K562 (cell line): Measurements from ENCODE around the gene TXNRD2. TPM values are rescaled to one million over a fixed set of nuclear protein-coding genes. Genes with fewer than 3 reads are reported as not detected.
A peak's percentile ranks its signal among the peaks of the same experiment; 100 is the strongest.

Experiments
- BACH1 ChIP-seq: fragments of 200-800 bp; sonication (Bioruptor generic); IDR thresholded peaks from 2 replicates; pipeline ENCODE4 v1.6.1; 2016; ENCODE audit warnings: missing genetic modification characterization, missing compliant biosample characterization
- C11orf30 ChIP-seq: fragments of 450-650 bp; IDR thresholded peaks from 2 replicates; pipeline ENCODE4 v1.6.1; 2016; ENCODE audit warnings: low read depth, mild to moderate bottlenecking
- CTCFL ChIP-seq: IDR thresholded peaks from 2 replicates; pipeline ENCODE4 v1.6.1; 2011; ENCODE audit warnings: borderline replicate concordance, low read depth, mild to moderate bottlenecking, moderate library complexity, low read length; ENCODE audit not compliant: insufficient read depth, poor library complexity, severe bottlenecking
- ELK3 ChIP-seq: fragments of 450-650 bp; formaldehyde crosslinking; IDR thresholded peaks from 2 replicates; pipeline ENCODE4 v1.4.0; 2020; ENCODE audit warnings: mild to moderate bottlenecking
- ILF3 ChIP-seq: fragments of 450-650 bp; IDR thresholded peaks from 2 replicates; pipeline ENCODE4 v1.6.1; 2018; ENCODE audit warnings: antibody characterized with exemption, mild to moderate bottlenecking, moderate library complexity, borderline replicate concordance
- MEIS2 ChIP-seq: fragments of 450-650 bp; IDR thresholded peaks from 2 replicates; pipeline ENCODE4 v1.6.1; 2014; ENCODE audit warnings: mild to moderate bottlenecking; ENCODE audit not compliant: partially characterized antibody
- MTA1 ChIP-seq: fragments of 450-650 bp; IDR thresholded peaks from 2 replicates; pipeline ENCODE4 v1.6.1; 2017; ENCODE audit warnings: borderline replicate concordance
- MXI1 ChIP-seq: IDR thresholded peaks from 2 replicates; pipeline ENCODE4 v1.6.1; 2011; ENCODE audit warnings: low read depth, mild to moderate bottlenecking, improper control_type of control experiment, low read length
- NR2C2 ChIP-seq, 2 experiments: fragments of 200-800 bp in 1 of 2; sonication (Bioruptor generic) in 1 of 2; sonication (generic) in 1 of 2; formaldehyde crosslinking in 1 of 2; IDR thresholded peaks; 2 replicates each; pipeline versions ENCODE4 v1.6.1 to v1.8.0; 2016 to 2022; ENCODE audit warnings: mild to moderate bottlenecking in 1 of 2, missing compliant biosample characterization in 1 of 2, missing genetic modification characterization in 1 of 2, missing genetic modification reagents in 1 of 2
- PHF21A ChIP-seq: fragments of 450-650 bp; IDR thresholded peaks from 2 replicates; pipeline ENCODE4 v1.6.1; 2017; ENCODE audit warnings: low read depth, borderline replicate concordance
- PKNOX1 ChIP-seq: fragments of 450-650 bp; IDR thresholded peaks from 2 replicates; pipeline ENCODE4 v1.6.1; 2016
- POLR3A ChIP-seq: IDR thresholded peaks from 2 replicates; pipeline ENCODE4 v1.6.1; 2011; ENCODE audit warnings: borderline replicate concordance, mild to moderate bottlenecking, moderate library complexity; ENCODE audit not compliant: insufficient read length, insufficient read depth; ENCODE audit errors: extremely low read depth
- SIN3A ChIP-seq, 2 experiments: fragments of 150-350 bp in 1 of 2; IDR thresholded peaks; 2 replicates each; pipeline ENCODE4 v1.6.1; 2011 to 2016; ENCODE audit warnings: borderline replicate concordance in 2 of 2, low read depth in 2 of 2, low read length in 2 of 2, mild to moderate bottlenecking in 2 of 2, moderate library complexity in 2 of 2; ENCODE audit not compliant: control insufficient read depth in 1 of 2
- TCF7 ChIP-seq: sonication (generic); IDR thresholded peaks from 2 replicates; pipeline ENCODE4 v1.6.1; 2016; ENCODE audit warnings: antibody characterized with exemption, borderline replicate concordance
- VEZF1 ChIP-seq: fragments of 200-800 bp; sonication (Bioruptor generic); IDR thresholded peaks from 2 replicates; pipeline ENCODE4 v1.6.1; 2017; ENCODE audit warnings: missing genetic modification characterization, missing compliant biosample characterization
- WHSC1 ChIP-seq: IDR thresholded peaks from one replicate; pipeline ENCODE4 v1.6.1; 2012; ENCODE audit warnings: low read length, control low read depth, inconsistent platforms
- ZBTB9 ChIP-seq: fragments of 450-650 bp; formaldehyde crosslinking; IDR thresholded peaks from 2 replicates; pipeline ENCODE4 v1.4.0; 2020; ENCODE audit warnings: mild to moderate bottlenecking, moderate library complexity
- ZKSCAN8 ChIP-seq: fragments of 200-800 bp; sonication (Bioruptor generic); IDR thresholded peaks from 2 replicates; pipeline ENCODE4 v1.6.1; 2016; ENCODE audit warnings: missing genetic modification characterization, missing compliant biosample characterization
- ZNF445 ChIP-seq: fragments of 250-450 bp; sonication (Bioruptor Pico); IDR thresholded peaks from 2 replicates; pipeline ENCODE4 v1.4.0; 2020; ENCODE audit warnings: low read depth, mild to moderate bottlenecking, moderate library complexity
- polyA plus RNA-seq, 8 experiments: library from polyadenylated mRNA; depleted of rRNA in 4 of 8; stranded (reverse) in 5 of 8; unstranded in 3 of 8; fragments of >200 nt; fragmentation: Nextera tagmentation in 2 of 8; fragmentation: Illumina TruSeq in 1 of 8; extraction: Ambion mirVana in 2 of 8; extraction: Trizol in 1 of 8; gene quantifications; 2 replicates each; pipeline versions ENCODE4 v1.2.1 to v1.2.3, GENCODE V29; 2011 to 2014; ENCODE audit warnings: inconsistent platforms in 1 of 8, missing spikeins in 1 of 8
- total RNA-seq, 7 experiments: library from RNA; depleted of rRNA in 6 of 7; stranded (reverse); fragments of >200 nt in 6 of 7; fragmentation: Illumina TruSeq in 2 of 7; extraction: Trizol in 2 of 7; gene quantifications; 2 replicates each; pipeline versions ENCODE4 v1.2.1 to v1.2.3, GENCODE V29; 2011 to 2021; ENCODE audit warnings: low replicate concordance in 1 of 7

Gene TXNRD2
- total and polyA plus RNA-seq, 9 of the 15 experiments (the other 6 are each of a cell fraction or from before 2014, with no cell fraction given): 3.3 to 80.2 (median 49.4) TPM

GRCh38 chr22:19959587-19960490 is 18.2 kb upstream of the TXNRD2 start (continued):
- TF ChIP-seq ELK3 (CRISPR knock-in tag) (no peak), ZNF445 (CRISPR knock-in tag) (no peak), ILF3 (no peak; the same call in 1 of the 2 replicates), ZBTB9 (no peak; the same call in 1 of the 2 replicates), ZKSCAN8 (CRISPR knock-in tag) (no peak), TCF7 (0 out of 2 replicates have a peak, but pooled peaks have one; percentile 50), WHSC1 (no peak), MTA1 (no peak), NR2C2 (CRISPR knock-in tag; IDR thresholded peaks at IDR 0.05) (no peak), NR2C2 (tag; IDR thresholded peaks at IDR 0.05) (no peak; the same call in 1 of the 2 replicates), PKNOX1 (no peak), MXI1 (no peak), C11orf30 (no peak), POLR3A (no peak), CTCFL (no peak), MEIS2 (peak; percentile 24), BACH1 (tag) (no peak), VEZF1 (CRISPR knock-in tag) (peak; percentile 58), SIN3A (IDR thresholded peaks at IDR 0.05; ENCODE audit: borderline replicate concordance in 2 of 2, control insufficient read depth in 1 of 2, low read depth in 2 of 2, low read length in 2 of 2) (no peak), PHF21A (peak; percentile 77; the same call in 1 of the 2 replicates)
